ENCODE data around the gene LIPC.

Gene LIPC

GRCh38 chr15:58475573-58476524 lies 44.1 kb downstream of the LIPC start:
- no peak for ATAC-seq
- TF ChIP-seq ISL1 (CRISPR knock-in tag; IDR thresholded peaks at IDR 0.05) (no peak), ZFP30 (CRISPR knock-in tag; IDR thresholded peaks at IDR 0.05) (no peak), OSR1 (CRISPR knock-in tag; IDR thresholded peaks at IDR 0.05) (no peak), POU6F1 (CRISPR knock-in tag; IDR thresholded peaks at IDR 0.05; ENCODE audit: borderline replicate concordance, low read depth) (no peak), BACH2 (CRISPR knock-in tag; IDR thresholded peaks at IDR 0.05; ENCODE audit: borderline replicate concordance) (no peak), SNAI2 (CRISPR knock-in tag; IDR thresholded peaks at IDR 0.05) (no peak), TOX (CRISPR knock-in tag; IDR thresholded peaks at IDR 0.05; ENCODE audit: borderline replicate concordance) (no peak), TCF4 (CRISPR knock-in tag; IDR thresholded peaks at IDR 0.05; ENCODE audit: borderline replicate concordance) (no peak), RARB (CRISPR knock-in tag; IDR thresholded peaks at IDR 0.05) (no peak), ARNTL (CRISPR knock-in tag; IDR thresholded peaks at IDR 0.05; ENCODE audit: borderline replicate concordance, low read depth) (no peak), PPARA (CRISPR knock-in tag; IDR thresholded peaks at IDR 0.05; ENCODE audit: borderline replicate concordance) (no peak), ZC3H10 (CRISPR knock-in tag; IDR thresholded peaks at IDR 0.05) (no peak), ESRRG (CRISPR knock-in tag; IDR thresholded peaks at IDR 0.05) (no peak), ZNF70 (CRISPR knock-in tag; IDR thresholded peaks at IDR 0.05) (no peak)
- TF ChIP-seq, protein P1, sequence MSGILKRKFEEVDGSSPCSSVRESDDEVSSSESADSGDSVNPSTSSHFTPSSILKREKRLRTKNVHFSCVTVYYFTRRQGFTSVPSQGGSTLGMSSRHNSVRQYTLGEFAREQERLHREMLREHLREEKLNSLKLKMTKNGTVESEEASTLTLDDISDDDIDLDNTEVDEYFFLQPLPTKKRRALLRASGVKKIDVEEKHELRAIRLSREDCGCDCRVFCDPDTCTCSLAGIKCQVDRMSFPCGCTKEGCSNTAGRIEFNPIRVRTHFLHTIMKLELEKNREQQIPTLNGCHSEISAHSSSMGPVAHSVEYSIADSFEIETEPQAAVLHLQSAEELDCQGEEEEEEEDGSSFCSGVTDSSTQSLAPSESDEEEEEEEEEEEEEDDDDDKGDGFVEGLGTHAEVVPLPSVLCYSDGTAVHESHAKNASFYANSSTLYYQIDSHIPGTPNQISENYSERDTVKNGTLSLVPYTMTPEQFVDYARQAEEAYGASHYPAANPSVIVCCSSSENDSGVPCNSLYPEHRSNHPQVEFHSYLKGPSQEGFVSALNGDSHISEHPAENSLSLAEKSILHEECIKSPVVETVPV (CRISPR knock-in tag; IDR thresholded peaks at IDR 0.05), result no peak
- TF ChIP-seq, protein P2, sequence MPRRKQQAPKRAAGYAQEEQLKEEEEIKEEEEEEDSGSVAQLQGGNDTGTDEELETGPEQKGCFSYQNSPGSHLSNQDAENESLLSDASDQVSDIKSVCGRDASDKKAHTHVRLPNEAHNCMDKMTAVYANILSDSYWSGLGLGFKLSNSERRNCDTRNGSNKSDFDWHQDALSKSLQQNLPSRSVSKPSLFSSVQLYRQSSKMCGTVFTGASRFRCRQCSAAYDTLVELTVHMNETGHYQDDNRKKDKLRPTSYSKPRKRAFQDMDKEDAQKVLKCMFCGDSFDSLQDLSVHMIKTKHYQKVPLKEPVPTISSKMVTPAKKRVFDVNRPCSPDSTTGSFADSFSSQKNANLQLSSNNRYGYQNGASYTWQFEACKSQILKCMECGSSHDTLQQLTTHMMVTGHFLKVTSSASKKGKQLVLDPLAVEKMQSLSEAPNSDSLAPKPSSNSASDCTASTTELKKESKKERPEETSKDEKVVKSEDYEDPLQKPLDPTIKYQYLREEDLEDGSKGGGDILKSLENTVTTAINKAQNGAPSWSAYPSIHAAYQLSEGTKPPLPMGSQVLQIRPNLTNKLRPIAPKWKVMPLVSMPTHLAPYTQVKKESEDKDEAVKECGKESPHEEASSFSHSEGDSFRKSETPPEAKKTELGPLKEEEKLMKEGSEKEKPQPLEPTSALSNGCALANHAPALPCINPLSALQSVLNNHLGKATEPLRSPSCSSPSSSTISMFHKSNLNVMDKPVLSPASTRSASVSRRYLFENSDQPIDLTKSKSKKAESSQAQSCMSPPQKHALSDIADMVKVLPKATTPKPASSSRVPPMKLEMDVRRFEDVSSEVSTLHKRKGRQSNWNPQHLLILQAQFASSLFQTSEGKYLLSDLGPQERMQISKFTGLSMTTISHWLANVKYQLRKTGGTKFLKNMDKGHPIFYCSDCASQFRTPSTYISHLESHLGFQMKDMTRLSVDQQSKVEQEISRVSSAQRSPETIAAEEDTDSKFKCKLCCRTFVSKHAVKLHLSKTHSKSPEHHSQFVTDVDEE (CRISPR knock-in tag; IDR thresholded peaks at IDR 0.05), result no peak

GRCh38 chr15:58476525-58477162 lies 44.9 kb downstream of the LIPC start:
- no peak for TF ChIP-seq ARNTL (CRISPR knock-in tag; IDR thresholded peaks at IDR 0.05; ENCODE audit: borderline replicate concordance, low read depth)
- no peak for TF ChIP-seq ZFP30 (CRISPR knock-in tag; IDR thresholded peaks at IDR 0.05)
- no peak for ATAC-seq

DNA sequence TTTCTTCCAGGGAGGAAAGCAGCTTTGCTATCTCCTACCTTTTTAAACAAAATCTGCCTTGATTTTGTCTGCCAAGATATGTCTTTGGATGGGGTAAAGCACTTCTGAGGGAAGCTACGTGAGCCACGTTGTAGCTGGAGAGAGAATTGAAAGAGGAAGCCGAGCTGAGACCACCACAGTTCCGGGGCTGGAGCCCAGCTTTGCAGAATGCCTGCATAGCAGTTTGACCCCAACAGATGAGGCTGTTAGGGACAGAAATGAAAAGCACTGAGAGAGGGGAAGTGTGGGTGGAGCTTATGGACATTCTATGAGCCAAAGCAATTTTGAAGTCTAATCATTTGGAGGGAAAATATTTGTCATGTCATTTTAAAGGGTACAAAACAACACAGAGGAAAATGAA lies 45.4 kb downstream of the LIPC start:
- ATAC-seq, result no peak
- TF ChIP-seq ESRRG (CRISPR knock-in tag; IDR thresholded peaks at IDR 0.05) (no peak), ZFP3 (CRISPR knock-in tag; IDR thresholded peaks at IDR 0.05) (no peak), ZNF565 (CRISPR knock-in tag; conservative IDR thresholded peaks at IDR 0.05; ENCODE audit: low read depth) (no peak), CREB5 (CRISPR knock-in tag; IDR thresholded peaks at IDR 0.05; ENCODE audit: low read depth) (no peak), ZFP30 (CRISPR knock-in tag; IDR thresholded peaks at IDR 0.05) (no peak), ZC3H10 (CRISPR knock-in tag; IDR thresholded peaks at IDR 0.05) (no peak), ARNTL (CRISPR knock-in tag; IDR thresholded peaks at IDR 0.05; ENCODE audit: borderline replicate concordance, low read depth) (no peak), PPARA (CRISPR knock-in tag; IDR thresholded peaks at IDR 0.05; ENCODE audit: borderline replicate concordance) (no peak), GLIS3 (CRISPR knock-in tag; IDR thresholded peaks at IDR 0.05) (no peak), ZNF8 (CRISPR knock-in tag; IDR thresholded peaks at IDR 0.05) (no peak), POU6F1 (CRISPR knock-in tag; IDR thresholded peaks at IDR 0.05; ENCODE audit: borderline replicate concordance, low read depth) (no peak), RARB (CRISPR knock-in tag; IDR thresholded peaks at IDR 0.05) (no peak), TOX (CRISPR knock-in tag; IDR thresholded peaks at IDR 0.05; ENCODE audit: borderline replicate concordance) (no peak), BACH2 (CRISPR knock-in tag; IDR thresholded peaks at IDR 0.05; ENCODE audit: borderline replicate concordance) (no peak), TCF4 (CRISPR knock-in tag; IDR thresholded peaks at IDR 0.05; ENCODE audit: borderline replicate concordance) (no peak)
- TF ChIP-seq, protein P1 (CRISPR knock-in tag; IDR thresholded peaks at IDR 0.05), result no peak
- TF ChIP-seq, protein P3, sequence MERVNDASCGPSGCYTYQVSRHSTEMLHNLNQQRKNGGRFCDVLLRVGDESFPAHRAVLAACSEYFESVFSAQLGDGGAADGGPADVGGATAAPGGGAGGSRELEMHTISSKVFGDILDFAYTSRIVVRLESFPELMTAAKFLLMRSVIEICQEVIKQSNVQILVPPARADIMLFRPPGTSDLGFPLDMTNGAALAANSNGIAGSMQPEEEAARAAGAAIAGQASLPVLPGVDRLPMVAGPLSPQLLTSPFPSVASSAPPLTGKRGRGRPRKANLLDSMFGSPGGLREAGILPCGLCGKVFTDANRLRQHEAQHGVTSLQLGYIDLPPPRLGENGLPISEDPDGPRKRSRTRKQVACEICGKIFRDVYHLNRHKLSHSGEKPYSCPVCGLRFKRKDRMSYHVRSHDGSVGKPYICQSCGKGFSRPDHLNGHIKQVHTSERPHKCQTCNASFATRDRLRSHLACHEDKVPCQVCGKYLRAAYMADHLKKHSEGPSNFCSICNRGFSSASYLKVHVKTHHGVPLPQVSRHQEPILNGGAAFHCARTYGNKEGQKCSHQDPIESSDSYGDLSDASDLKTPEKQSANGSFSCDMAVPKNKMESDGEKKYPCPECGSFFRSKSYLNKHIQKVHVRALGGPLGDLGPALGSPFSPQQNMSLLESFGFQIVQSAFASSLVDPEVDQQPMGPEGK (CRISPR knock-in tag; IDR thresholded peaks at IDR 0.05; ENCODE audit: borderline replicate concordance), result no peak

Measured in SK-N-SH treated with all-trans-retinoic acid at 6 μM for 48 hours (cell line).